ENCODE data around the gene AGRN.
"Not testable (repeated sequence)": the region's sequence is repeated elsewhere in the genome, so short reads cannot be mapped to it uniquely, and the experiment has no call there.

AGRN gene

GRCh38 chr1:1061682-1062345 is 41.9 kb downstream of the AGRN start:
- DNase-seq (ENCODE audit: extremely low spot score, insufficient read length, low read depth) (no peak), FAIRE-seq (no peak)

DNA sequence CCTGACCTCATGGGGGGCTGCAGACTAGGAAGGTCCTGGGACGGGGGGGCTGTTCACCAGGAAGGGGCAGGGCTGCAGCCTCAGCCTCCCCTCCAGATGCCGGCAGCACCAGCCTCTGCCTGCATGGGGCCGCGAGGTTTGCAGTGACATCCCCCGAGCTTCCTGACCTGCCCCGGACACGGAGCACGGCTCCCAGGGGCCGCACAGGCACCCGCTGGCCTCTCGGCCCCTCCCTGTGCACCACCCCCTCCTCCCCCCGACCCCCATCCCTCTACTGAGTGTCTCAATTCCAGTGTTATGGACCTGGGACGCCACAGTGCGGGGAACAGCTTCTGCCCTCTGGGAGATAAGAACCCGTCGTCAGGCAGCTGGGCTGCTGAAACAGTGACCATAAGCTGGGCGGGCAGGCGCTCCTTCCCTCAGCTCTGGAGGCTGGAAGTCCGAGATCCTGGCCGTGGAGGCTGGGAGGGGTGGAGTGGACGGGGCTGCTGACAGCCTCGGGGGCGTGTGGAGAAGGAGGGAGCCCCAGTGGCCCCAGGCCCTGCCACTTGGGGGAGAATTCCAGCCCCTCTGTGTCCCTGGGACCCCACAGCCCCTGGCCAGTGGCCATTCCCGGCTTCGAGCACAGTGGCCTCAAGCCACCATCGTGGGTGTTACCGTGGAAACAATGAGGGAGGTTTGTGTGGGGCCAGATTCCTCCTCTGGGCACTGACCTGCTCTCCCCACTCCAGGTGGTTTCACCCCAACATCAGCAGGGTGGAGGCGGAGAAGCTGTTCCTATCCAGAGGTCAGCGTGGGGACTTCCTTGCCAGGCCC is 42.6 kb downstream of the AGRN start:
- no peak for DNase-seq (ENCODE audit: extremely low spot score, insufficient read length, low read depth)
- FAIRE-seq: no peak

- DNase-seq (ENCODE audit: extremely low spot score, insufficient read length, low read depth) (no peak), FAIRE-seq (no peak)
Observed at GRCh38 chr1:1063261-1063944, 43.5 kb downstream of the AGRN start.

- DNase-seq (ENCODE audit: extremely low spot score, insufficient read length, low read depth): peak; percentile 65
- FAIRE-seq: peak; percentile 76
Observed at GRCh38 chr1:1063945-1064831, 44.3 kb downstream of the AGRN start.

DNA sequence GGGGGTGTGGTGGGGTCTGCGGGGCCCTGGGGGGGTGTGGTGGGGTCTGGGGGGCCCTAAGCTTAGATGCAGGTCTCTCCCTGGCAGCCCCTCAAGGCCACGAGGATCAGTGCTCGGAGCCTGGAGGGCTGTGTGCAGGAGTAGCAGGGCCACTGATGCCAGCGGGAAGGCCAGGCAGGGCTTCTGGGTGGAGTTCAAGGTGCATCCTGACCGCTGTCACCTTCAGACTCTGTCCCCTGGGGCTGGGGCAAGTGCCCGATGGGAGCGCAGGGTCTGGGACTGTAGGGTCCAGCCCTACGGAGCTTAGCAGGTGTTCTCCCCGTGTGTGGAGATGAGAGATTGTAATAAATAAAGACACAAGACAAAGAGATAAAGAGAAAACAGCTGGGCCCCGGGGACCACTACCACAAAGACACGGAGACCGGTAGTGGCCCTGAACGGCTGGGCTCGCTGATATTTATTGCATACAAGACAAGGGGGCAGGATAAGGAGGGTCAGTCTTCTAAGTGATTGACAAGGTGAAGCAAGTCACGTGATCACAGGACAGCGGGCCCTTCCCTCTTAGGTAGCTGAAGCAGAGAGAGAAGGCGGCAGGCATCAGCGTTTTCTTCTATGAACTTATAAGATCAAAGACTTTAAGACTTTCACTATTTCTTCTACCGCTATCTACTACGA is 45.5 kb downstream of the AGRN start:
- FAIRE-seq (peak; percentile 33), DNase-seq (ENCODE audit: extremely low spot score, insufficient read length, low read depth) (no peak)

DNA sequence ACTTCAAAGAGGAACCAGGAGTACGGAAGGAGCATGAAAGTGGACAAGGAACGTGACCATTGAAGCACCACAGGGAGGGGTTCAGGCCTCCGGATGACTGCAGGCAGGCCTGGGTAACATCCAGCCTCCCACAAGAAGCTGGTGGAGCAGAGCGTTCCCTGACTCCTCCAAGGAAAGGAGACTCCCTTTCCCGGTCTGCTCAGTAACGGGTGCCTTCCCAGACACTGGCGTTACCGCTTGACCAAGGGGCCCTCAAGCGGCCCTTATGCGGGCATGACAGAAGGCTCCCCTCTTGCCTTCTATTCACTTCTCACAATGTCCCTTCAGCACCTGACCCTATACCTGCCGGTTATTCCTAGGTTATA is 46.0 kb downstream of the AGRN start:
- not testable (repeated sequence) for DNase-seq (ENCODE audit: extremely low spot score, insufficient read length, low read depth); FAIRE-seq

GRCh38 chr1:1066403-1067283 is 46.7 kb downstream of the AGRN start:
- FAIRE-seq (no peak), DNase-seq (ENCODE audit: extremely low spot score, insufficient read length, low read depth) (no peak)

DNA sequence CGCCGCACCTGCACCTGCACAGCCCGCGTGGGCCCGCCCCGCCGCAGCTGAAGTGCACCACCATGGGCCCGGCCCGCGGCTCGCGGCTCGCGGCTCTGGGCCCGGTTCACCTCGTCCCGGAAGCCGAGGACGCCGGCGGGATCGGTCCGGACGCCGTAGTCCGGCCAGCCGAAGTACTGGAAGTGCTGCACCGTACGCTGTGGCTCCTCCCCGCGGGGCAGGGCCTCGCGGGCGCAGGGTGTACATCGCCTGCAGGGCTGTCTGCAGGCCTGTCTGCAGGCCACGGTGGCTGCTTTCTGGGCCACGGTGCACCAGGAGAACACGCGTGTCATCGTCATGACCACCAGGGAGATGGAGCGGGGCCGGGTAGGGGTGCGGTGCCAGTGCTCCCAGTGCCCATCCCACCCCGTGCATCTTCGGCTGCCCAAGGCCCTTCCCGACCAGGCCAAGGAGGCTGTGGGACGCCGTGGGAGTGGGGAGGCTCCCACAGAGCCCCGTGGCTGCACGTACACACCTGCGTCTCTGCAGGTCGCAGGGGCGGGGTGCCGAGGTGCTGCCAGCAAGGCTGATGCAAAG is 47.5 kb downstream of the AGRN start:
- no peak for FAIRE-seq
- no peak for DNase-seq (ENCODE audit: extremely low spot score, insufficient read length, low read depth)

GRCh38 chr1:1067860-1068516 is 48.1 kb downstream of the AGRN start:
- DNase-seq (ENCODE audit: extremely low spot score, insufficient read length, low read depth) (no peak), FAIRE-seq (no peak)

DNA sequence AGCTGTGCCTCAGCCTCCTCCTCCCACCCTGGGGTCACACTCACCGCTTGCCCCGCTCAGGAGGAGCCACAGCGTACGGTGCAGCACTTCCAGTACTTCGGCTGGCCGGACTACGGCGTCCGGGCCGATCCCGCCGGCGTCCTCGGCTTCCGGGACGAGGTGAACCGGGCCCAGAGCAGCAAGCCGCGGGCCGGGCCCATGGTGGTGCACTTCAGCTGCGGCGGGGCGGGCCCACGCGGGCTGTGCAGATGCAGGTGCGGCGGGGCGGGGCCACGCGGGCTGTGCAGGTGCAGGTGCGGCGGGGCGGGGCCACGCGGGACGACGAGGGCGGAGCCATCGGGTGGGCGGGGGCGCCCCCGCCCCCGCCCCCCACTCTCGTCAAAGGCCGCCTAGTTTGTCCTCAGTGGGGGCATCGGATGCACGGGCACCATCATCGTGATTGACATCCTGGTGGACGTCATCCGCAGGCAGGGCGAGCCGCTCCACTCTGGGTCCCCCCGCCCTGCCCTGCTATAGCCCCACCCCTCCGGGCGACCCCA is 48.7 kb downstream of the AGRN start:
- no peak for FAIRE-seq
- no peak for DNase-seq (ENCODE audit: extremely low spot score, insufficient read length, low read depth)

- FAIRE-seq: peak; percentile 94
- peak; percentile 96 for DNase-seq (ENCODE audit: extremely low spot score, insufficient read length, low read depth)
Observed at GRCh38 chr1:1069056-1069710, 49.3 kb downstream of the AGRN start.

DNA sequence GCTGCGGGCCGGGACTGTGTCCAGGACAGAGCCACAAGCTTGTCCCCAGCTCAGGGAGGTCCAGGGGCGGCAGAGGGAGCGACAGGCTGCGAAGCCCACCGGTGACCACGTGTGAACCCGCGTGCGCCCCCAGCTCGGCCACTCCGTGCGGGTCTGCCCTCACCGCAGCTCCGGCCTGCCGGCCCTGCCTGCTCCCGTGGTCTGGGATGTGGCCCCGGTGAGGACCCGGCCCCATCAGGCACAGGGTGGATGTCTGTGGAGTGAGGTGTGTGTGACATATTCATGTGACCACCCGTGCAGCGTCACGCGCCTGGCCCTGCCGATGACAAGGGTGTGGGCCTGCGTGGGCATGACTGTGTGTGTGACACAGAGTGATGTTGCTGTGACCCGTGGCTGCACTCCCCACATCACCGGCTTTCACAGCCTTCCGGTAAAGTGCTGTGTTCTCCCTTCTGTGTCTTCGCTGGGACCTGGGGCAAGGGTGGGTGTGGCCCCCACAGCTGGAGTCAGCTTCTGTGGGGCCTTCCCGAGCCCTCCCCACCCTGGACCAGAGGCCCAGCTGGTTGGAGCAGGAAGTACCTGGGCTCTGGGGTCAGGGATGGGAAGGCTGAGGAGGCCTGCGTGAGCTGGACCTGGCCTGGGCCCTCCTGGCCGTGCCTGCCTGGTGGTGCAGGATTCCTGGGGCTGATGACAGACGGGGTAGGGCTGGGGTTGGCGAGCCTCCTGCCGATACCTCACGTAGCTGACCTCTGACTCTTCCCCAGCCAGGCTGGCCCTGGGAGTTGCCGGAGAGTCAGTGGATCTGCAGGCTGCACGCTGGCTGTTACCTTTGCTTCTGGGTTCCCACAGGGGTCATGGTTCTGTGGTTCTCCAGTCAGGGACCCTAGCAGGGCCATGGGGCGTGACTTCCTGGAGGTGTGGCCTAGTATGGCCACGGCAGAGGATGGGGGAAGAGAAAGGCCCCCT is 50.1 kb downstream of the AGRN start:
- FAIRE-seq: no peak
- no peak for DNase-seq (ENCODE audit: extremely low spot score, insufficient read length, low read depth)

- DNase-seq (ENCODE audit: extremely low spot score, insufficient read length, low read depth) (no peak), FAIRE-seq (no peak)
Observed at GRCh38 chr1:1071486-1072298, 51.8 kb downstream of the AGRN start.

GRCh38 chr1:1072299-1072848 is 52.5 kb downstream of the AGRN start:
- DNase-seq (ENCODE audit: extremely low spot score, insufficient read length, low read depth) (no peak), FAIRE-seq (no peak)

Measured in GM18507 (cell line).